MM.1S (cell line): ENCODE results near the gene ELAVL4.

Experiments used
- EZH2 ChIP-seq: fragments of 300-600 bp; sonication (generic); optimal IDR thresholded peaks from 2 replicates; pipeline ENCODE3; 2017; ENCODE audit warnings: low read depth, mild to moderate bottlenecking, antibody characterized with exemption, low read length, mixed read lengths
- TF ChIP-seq, protein P1 (sequence below): fragments of 300-600 bp; sonication (generic); IDR thresholded peaks from 2 replicates; pipeline ENCODE4 v1.5.1; 2016; ENCODE audit warnings: antibody characterized with exemption, low read length, mixed read lengths

DNA sequence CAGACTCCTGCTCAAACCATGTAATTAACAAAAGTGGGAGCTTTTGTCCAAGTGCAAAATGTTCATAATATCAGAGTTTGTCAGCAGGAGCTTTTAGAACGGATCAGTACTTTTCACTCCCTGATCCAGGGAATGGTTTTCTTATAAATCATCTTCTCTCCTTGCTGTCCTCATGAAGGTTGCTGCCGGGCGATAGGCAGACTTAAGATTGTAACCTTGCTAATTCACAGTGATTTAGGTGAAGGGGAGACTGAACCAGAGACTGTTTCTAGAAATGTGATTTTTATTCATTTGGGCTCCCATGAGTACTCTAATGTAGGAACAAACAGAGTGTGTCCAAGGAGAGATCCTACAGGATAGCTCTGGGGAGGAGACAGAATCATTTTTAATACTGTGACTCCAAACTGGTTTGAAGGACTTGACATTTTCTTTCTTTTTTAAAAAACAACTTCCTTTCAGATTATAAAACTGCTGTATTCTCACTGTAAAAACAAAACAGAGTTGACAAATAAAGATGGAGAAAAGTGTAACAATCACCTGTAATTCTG is 23.7 kb downstream of the ELAVL4 start:
- TF ChIP-seq, protein P1, sequence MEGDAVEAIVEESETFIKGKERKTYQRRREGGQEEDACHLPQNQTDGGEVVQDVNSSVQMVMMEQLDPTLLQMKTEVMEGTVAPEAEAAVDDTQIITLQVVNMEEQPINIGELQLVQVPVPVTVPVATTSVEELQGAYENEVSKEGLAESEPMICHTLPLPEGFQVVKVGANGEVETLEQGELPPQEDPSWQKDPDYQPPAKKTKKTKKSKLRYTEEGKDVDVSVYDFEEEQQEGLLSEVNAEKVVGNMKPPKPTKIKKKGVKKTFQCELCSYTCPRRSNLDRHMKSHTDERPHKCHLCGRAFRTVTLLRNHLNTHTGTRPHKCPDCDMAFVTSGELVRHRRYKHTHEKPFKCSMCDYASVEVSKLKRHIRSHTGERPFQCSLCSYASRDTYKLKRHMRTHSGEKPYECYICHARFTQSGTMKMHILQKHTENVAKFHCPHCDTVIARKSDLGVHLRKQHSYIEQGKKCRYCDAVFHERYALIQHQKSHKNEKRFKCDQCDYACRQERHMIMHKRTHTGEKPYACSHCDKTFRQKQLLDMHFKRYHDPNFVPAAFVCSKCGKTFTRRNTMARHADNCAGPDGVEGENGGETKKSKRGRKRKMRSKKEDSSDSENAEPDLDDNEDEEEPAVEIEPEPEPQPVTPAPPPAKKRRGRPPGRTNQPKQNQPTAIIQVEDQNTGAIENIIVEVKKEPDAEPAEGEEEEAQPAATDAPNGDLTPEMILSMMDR: no peak
- TF ChIP-seq EZH2: no peak
